Ishikawa (cell line): Measurements from ENCODE around the gene FER.

ENCODE experiments used
- CEBPB ChIP-seq: IDR thresholded peaks from 2 replicates; pipeline ENCODE4 v1.6.1; 2012
- EGR1 ChIP-seq: IDR thresholded peaks from 2 replicates; pipeline ENCODE4 v1.6.1; 2012
- FOXM1 ChIP-seq: IDR thresholded peaks from 2 replicates; pipeline ENCODE4 v1.6.1; 2012; ENCODE audit warnings: low read depth, borderline replicate concordance
- NFIC ChIP-seq: IDR thresholded peaks from 2 replicates; pipeline ENCODE4 v1.6.1; 2012
- TAF1 ChIP-seq: IDR thresholded peaks from 2 replicates; pipeline ENCODE4 v1.6.1; 2012; ENCODE audit warnings: low read depth, mild to moderate bottlenecking
- TCF12 ChIP-seq: IDR thresholded peaks from 2 replicates; pipeline ENCODE4 v1.6.1; 2012; ENCODE audit warnings: low read depth
- TF ChIP-seq, protein P1 (sequence below): IDR thresholded peaks from 2 replicates; pipeline ENCODE4 v1.6.1; 2012

DNA sequence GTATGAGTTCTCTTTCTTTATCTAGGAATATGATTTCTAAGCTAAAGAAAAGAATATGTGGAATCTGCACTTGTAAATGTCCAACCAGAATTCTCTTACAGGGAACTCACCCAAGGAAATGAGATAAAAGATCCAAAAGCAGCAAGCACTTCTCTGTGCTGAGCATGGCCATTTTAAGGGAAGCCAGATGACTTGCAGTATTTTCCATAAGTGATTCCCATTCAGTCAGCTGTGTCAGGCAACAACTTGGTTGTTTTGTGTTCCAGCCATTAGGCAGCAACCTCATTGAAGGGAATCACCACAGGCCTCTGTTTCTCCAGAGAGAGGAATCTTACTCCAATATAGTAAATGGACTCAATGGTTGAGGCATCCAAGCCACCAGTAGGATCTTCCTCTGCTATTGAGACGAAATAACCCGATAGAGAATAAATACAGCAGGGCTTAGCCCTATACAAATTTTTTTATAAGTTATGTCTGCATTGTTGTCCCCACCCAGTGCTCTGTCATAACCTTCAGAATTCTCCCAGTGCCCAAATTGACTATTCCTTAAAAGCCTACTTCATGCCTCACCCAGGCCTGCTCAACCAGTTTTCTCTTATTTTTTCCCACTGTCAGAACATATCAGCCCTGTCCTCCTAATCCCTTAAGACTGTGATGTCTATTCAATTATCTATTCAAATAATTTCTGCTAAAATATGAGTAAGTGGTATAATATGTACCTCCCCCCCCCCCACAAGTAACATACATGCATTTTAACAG lies 425.5 kb downstream of the FER start:
- TF ChIP-seq FOXM1, result no peak
- TF ChIP-seq, protein P1, sequence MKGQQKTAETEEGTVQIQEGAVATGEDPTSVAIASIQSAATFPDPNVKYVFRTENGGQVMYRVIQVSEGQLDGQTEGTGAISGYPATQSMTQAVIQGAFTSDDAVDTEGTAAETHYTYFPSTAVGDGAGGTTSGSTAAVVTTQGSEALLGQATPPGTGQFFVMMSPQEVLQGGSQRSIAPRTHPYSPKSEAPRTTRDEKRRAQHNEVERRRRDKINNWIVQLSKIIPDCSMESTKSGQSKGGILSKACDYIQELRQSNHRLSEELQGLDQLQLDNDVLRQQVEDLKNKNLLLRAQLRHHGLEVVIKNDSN, result no peak
- TF ChIP-seq TCF12, result no peak
- no peak for TF ChIP-seq CEBPB
- no peak for TF ChIP-seq EGR1
- no peak for TF ChIP-seq NFIC
- TF ChIP-seq TAF1, result no peak
